Measurements from ENCODE around the gene USP9X.
"Not testable (repeated sequence)": the region's sequence is repeated elsewhere in the genome, so short reads cannot be mapped to it uniquely, and the experiment has no call there.

The USP9X gene

DNA sequence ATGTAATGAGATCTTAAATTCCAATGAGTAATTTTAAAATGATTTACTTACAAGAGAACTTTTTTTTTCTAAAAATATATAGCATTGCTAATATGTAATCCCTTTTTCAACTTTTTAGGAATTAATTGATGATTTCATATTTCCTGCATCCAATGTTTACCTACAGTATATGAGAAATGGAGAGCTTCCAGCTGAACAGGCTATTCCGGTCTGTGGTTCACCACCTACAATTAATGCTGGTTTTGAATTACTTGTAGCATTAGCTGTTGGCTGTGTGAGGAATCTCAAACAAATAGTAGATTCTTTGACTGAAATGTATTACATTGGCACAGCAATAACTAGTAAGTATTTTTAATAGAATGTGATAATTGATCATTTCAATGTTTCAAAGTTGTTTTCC is 113.2 kb downstream of the USP9X start:
- no peak for DNase-seq (ENCODE audit: low read depth)

DNA sequence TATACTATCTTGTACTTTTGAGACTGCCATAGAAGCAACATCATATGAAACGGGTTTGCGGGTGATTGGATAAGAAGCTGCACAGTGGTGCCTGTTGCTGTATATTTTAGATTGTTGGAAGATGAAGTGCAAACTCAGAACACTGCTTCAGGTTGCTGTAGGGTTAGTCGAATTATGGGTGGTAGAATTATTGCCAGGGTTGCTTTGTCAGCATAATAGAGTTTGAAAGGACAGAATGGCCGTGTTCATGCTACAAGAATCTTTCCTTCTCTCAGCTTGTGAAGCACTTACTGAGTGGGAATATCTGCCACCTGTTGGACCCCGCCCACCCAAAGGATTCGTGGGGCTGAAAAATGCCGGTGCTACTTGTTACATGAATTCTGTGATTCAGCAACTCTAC is 115.5 kb downstream of the USP9X start:
- no peak for DNase-seq (ENCODE audit: low read depth)

DNA sequence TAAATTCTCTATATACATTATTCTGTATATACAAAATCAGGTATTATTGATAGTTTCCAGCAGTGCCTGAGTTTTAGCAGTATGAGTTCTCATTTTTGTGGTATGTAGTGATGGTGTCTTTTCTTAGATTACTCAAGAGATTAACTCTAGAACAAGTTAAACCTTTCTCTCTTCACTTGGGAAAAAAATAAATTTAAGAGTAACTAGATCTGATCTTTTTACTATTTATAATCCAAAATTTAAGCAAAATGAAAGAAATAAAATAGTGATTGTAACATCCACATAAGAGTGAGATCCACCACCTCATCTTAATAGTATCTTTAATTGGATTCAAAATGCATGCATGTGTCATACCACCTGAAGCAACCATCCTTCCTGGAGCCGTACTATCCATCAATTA is 124.6 kb downstream of the USP9X start:
- no peak for DNase-seq (ENCODE audit: low read depth)

DNA sequence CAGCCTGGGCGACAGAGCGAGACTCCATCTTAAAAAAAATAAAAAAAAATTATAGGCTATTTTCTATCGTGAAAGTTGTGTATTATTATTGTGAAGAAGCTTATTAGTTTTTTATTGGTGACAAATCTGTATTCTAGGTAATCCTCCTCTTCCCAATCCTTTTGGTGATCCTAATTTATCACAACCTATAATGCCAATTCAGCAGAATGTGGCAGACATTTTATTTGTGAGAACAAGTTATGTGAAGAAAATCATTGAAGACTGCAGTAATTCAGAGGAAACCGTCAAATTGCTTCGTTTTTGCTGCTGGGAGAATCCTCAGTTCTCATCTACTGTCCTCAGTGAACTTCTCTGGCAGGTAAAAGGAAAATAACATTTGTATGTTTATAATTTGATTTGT is 139.4 kb downstream of the USP9X start:
- DNase-seq (ENCODE audit: low read depth), result no peak

DNA sequence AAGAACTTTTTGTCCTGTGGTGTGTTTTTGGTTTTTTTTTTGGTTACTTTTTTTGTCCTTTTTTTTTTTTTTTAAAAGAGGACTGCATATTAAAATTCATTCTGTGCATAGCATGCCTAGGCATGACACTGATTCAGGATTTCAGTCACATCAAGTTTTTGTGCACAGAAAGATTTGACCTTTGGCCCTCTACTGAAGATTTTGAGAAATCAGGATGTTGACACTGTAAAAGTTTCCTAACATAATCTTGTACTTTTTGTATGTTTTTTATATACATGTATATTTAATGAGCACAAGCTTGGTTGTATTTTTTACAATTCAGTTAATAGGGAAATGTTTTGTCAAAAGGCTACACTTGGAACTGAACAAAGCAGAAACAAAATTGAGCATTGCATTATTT is 148.7 kb downstream of the USP9X start:
- no peak for DNase-seq (ENCODE audit: low read depth)

DNA sequence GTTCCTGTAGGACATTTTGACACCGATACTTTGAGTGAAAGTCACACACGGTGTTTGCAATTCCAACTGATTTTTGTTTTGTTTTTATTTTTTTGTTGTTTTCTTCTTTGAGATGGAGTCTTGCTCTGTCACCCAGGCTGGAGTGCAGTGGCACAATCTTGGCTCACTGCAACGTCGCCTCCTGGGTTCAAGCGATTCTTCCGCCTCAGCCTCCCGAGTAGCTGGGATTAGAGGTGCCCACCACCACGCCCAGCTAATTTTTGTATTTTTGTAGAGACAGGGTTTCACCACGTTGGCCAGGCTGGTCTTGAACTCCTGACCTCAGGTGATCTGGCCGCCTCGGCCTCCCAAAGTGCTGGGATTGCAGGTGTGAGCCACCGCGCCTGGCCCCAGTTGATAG is 149.2 kb downstream of the USP9X start:
- not testable (repeated sequence) for DNase-seq (ENCODE audit: low read depth)

DNA sequence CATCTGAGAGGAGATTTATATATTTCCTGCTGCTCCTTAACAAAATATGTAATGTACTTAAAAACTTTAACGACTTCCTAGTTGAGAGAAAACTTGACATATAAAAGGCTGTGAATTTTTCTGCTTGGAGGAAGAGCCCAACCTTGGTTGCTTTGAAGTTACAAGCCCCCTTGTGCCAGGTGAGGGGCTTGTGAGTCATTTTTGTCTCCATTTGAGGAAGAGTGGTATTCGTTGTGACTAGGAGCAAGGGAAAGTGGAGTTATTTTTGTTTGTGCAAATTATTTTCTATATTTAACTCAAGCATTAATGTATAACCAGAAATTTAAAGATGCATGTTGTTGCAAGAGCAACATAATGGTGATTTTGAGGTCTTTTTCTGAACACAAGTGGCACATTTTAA is 149.7 kb downstream of the USP9X start:
- DNase-seq (ENCODE audit: low read depth), result no peak

DNA sequence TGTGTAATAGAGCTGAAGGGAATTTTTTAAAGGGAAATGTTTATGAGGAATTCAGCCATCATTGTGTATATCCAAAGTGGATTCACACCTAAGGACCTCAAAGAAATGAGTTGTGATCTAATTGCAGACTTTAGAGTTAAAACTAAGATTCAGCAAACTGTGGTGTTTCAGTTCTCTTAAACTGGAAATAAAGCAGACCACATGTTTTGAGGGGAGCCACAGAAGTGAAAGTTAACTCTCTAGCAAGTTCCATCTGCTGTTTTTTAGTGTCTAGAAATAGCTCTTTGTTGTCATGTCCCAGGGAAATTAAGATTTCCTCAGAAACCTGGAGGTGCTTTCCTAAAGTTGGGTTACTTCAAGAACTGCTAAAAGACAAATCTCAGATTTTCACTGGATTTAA is 151.4 kb downstream of the USP9X start:
- DNase-seq (ENCODE audit: low read depth), result no peak

DNA sequence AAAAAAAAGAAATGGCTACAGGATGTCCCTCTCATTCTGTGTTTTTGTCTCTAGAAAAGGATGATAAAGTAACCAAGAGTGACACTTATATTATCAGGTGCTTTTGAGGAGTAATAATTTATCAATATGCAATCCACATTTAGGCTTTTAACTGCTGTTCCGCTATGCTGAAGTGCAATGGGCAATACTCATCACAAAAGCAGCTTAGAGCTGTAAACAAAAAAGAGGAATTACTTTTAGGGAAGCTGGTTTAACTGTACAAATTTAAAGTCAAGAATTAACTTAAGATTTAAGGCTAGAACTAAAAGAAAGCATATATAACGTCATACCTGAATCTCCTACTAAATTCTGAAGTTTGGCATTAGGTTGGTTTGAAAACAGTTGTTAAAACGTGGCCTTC is 155.3 kb downstream of the USP9X start:
- DNase-seq (ENCODE audit: low read depth), result no peak

DNA sequence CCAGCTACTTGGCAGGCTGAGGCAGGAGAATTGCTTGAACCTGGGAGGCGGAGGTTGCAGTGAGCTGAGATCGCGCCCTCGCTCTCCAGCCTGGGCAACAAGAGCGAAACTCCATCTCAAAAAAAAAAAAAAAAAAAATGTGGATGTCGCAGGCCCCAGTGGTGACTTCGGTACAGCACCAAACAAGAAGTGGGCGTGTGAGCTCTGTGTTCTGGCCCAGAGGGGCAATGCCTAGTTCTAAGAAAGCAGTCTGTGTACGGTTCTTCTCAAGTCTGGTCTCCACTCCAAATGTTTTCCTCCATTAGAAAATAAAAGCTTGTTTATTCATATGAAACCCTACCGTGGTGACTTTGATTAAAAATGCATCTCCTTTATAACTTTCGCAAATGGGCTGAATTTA is 156.7 kb downstream of the USP9X start:
- DNase-seq (ENCODE audit: low read depth), result no peak

DNA sequence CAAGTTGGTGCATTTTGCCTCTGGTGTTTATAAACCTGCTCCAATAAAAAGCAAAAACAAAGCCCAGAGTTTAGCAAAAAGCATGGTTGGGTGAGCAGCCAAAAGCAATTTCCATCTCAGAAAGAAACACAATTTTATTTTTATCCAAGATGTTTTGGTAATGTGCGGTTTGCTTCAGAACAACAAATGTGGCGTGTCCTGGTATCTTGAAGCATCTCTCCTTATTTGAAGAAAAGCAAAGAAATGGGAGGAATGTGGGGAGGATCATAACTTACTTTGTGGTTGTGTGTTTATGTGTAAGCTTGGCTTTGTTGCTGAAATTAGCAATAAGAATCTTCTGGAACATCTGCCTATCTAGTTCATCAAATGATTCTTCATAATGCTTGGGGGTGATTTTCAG is 160.4 kb downstream of the USP9X start:
- no peak for DNase-seq (ENCODE audit: low read depth)

DNA sequence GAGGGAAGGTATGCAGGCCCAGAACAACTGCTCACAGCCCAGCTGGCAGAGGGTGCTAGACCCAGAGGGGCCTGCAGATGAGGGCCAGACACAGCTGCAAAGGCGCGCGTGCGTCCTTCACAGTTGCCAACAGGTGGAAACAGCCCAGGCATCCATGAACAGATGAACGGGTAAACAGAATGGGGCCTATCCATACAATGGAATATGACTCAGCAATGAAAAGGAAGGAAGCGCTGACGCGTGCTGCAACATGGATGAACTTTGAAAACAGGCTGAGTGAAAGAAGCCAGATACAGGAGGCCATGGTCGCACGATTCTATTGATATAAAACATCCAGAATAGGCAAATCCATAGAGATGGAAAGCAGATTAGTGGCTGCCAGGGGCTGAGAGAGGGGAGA is 165.6 kb downstream of the USP9X start:
- DNase-seq (ENCODE audit: low read depth), result no peak

DNA sequence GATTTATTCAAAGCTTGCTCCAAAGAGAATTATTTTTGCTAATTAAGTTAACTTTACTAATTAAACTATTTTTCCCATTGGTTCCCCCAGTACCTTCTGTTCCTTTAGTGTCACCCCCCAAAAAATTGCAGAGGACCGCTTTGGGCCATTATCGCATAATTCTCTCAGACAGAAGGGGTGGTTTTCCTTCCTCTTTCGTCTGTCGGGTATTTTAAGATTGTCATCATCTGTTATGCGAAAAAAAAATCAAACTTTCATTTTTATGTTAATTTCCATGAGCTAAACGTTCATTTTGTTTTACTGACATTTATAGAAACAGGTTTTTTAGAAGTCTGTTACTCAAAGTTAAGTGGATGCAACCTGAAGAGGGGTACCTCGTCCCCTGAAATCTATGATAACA is 172.6 kb downstream of the USP9X start:
- no peak for DNase-seq (ENCODE audit: low read depth)

DNA sequence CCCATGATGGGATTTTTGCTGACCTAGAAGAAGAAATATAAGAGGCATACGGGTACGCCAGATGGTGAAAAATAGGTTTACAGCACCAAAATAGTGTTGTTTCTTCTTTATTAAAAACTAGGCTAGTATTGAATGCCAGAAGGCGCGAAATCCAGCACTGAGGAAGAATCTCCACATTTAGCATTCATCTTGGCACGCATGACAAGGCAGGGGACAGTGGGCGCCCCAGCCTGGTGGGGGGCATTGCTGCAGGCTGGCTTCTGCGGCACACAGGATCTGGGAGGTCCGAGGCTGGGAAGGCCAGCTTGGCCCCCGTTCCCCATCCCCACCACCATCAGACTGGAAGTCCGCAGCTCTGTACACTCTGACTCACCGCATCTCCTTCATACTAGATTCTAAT is 173.0 kb downstream of the USP9X start:
- DNase-seq (ENCODE audit: low read depth), result no peak

DNA sequence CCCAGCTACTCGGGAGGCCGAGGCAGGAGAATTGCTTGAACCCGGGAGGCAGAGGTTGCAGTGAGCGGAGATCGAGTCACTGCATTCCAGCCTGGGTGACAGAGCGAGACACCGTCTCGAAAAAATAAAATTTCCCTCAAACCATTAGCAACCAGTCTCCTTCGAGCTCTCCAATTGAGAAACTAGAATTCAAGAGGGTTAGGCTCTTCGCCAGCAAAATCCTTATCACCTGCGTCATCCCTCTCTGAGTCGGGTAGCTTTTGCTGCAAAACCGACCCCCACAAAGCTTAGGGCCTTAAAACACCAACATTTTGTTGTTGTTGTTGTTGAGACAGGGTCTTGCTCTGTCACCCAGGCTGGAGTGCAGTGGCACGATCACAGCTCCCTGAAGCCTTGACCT is 173.6 kb downstream of the USP9X start:
- DNase-seq (ENCODE audit: low read depth), result no peak

DNA sequence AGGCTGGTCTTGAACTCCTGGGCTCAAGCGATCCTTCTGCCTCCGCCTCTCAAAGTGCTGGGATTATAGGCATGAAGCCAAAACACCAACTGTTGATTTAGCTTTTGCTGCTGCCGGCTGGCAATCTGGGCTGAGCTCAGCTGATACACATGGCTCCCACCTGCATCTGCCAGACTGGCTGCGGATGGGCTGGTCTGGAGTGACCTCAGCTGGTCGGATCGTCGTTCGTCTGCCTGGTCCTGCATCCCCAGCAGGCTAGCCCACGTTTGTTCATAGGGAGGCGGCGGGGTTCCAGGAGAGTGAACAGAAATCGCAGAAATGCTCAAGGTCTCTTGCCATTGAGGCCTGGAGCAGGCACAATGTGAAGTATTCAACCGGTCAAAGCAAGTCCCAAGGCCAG is 174.3 kb downstream of the USP9X start:
- no peak for DNase-seq (ENCODE audit: low read depth)

DNA sequence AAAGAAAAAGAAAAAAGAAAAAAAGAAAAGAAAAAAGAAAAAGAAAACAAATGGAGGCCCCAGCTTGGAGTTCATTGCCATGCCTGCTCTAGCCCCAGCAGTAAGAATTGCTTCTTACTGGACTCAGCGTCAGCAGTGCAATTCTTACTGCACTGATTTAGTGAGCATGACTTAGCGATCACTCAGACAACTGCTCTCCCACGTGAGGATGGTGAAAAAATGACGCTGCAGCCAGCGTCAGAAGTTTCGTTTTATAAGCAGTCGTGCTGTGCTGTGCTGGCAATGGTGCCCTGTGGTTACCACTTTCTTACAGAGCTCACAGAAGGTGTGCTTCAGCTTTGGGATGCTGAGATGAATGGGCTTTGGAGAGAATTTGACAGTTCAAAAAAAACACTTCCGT is 180.4 kb downstream of the USP9X start:
- peak; percentile 14 for DNase-seq (ENCODE audit: low read depth)

DNA sequence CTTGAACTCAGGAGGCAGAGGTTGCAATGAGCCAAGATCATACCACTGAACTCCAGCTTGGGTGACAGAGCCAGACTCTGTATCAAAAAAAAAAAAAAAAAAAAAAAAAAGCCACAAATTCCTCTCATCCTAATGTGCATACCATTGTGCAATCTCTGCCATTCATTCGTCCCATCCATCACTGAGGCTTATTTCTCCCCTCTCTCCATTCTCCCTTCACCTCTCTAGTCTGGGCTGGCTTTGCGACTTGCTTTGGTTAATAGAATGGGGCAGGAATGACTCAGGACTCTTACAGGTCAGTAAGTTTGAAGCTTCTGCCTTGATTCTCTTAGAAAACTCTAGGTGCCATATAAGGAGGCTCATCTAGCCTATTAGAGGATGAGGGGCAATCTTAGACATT is 188.4 kb downstream of the USP9X start:
- DNase-seq (ENCODE audit: low read depth), result no peak

DNA sequence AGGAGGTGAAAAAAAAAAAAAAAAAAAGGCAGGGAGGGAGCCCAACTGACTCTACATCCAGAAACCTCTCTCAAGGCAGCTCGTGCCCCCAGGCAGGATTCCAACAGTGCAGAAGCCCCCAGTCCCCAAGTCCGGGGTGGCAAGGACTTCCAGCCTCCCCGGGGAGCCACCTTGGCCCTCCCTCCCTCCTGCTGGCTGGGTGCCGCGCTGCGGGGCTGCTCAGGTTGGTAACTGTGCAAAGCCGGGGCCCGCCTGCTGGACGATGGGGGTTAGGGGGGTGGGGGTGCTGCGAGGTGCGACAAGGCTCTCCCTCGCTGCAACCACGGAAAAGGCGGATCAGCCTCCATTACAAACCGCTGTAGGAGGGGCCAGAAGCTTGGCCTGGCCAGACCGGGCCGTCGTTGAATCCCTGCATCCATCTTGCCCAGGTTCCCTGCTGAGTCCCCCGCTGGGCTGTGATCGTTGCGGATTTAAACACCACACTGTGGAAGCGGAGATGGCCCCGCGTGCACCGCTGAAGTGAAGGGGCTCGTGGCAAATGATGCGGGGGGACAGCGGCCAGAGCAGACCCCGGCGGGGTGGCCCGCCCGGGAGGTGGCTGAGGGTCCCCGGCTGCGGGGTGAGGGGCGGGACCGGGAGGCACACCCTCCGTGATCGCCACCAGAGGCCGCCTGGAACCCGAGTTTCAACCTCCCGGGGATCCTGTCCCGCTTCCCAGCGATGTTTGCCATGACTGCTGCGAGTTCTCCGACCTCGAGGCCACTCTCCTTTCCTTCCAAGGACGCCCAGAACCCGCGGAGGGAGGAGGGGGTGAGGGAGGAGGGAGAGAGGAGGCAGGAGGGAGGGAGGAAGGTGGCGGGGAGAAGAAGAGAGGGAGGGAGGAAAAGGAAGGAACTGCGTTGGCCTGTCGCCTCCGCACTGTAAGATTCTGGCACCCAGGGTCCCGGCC is 190.7 kb downstream of the USP9X start:
- DNase-seq (ENCODE audit: low read depth), result peak; percentile 45

DNA sequence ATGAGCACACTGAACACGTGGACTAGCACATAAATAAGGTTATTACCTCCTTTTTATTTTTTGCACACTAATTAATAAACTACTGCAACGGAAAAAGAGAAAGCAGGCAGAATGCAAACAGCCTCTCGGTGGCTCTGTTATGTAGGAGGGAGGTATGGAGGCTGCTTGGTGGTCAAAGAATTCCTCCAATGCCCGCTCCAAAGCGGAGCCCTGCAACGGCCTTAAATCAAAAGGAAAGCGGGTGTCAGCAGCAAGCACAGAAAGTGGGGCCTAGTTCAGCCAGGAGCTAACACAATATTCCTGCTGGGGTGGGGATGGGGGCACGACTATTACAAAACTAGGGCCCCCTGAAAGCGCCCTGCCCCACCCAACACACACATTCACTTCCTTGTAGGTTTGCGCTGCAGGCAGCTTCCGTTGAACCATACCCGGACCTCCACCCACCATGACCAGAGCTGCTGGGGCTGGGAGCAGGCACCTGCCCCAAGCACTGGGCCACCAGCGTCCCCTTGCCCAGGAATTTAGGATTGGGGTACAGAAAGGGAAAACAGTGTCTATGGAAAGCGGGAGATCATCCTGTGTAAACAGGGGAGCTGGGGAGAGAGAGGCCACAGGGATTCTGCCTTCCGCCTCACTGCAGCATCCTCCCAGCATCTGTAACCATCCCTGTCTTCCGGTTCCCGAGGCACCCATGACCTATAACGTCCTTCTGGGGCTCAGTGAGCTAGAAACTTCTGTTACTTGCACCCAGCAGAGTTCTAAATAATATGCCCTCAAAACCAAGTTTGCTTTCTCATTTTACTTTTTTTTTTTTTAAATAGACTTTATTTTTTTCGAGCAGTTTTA is 191.6 kb downstream of the USP9X start:
- DNase-seq (ENCODE audit: low read depth), result no peak

DNA sequence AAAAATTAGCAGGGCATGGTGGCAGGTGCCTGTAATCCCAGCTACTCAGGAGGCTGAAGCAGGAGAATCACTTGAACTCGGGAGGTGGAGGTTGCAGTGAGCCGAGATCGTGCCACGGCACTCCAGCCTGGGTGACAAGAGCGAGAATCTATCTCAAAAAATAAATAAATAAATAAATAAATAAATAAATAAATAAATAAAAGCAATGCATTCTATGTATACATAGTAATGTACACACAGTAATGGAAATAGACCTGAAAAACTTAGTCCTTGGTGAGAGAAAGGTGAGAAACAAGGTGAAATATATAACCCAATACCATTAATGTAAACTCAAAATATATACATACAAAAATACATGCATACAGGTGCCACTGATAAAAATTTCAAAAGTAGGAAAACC is 197.1 kb downstream of the USP9X start:
- not testable (repeated sequence) for DNase-seq (ENCODE audit: low read depth)

DNA sequence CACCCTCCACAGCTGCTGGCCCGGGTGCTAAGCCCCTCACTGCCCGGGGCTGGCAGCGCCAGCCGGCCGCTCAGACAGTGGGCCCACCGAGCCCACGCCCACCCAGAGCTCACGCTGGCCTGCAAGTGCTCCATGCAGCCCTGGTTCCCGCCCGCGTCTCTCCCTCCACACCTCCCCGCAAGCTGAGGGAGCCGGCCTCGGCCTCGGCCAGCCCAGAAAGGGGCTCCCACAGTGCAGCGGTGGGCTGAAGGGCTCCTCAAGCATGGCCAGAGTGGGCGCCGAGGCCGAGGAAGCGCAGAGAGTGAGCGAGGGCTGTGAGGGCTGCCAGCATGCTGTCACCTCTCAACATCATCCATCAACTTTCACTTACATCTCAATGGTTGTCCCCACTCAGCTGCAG is 200.7 kb downstream of the USP9X start:
- not testable (repeated sequence) for DNase-seq (ENCODE audit: low read depth)
